ENCODE results near the gene ACOT2. TPM values are rescaled to one million over a fixed set of nuclear protein-coding genes. Genes with fewer than 3 reads are reported as not detected.
A peak's percentile ranks its signal among the peaks of the same experiment; 100 is the strongest.
"Not testable (repeated sequence)": the region's sequence is repeated elsewhere in the genome, so short reads cannot be mapped to it uniquely, and the experiment has no call there.

ACOT2 gene
- total RNA-seq (10 to 100 TPM; 32.5 to 44.5 TPM), polyA plus RNA-seq (ENCODE audit: insufficient read length in 6 of 6) (10 to 100 TPM; 24.4 to 32.3 (median 28.8) TPM)
- long read RNA-seq, donor 1, transcript ACOT2-201 (3 exons, 1,774 nt) = major isoform, 8 of 8 reads
- long read RNA-seq, donor 1, partial matches to known transcripts = 0 of 8 reads
- long read RNA-seq, donor 1, other reads (novel, unspliced or antisense) = 0 of 8 reads
- long read RNA-seq, donor 2, transcript ACOT2-201 (3 exons, 1,774 nt) = major isoform, 15 of 15 reads
- long read RNA-seq, donor 2, partial matches to known transcripts = 0 of 15 reads
- long read RNA-seq, donor 2, other reads (novel, unspliced or antisense) = 0 of 15 reads
- long read RNA-seq, donor 3, transcript ACOT2-201 (3 exons, 1,774 nt) = major isoform, 15 of 26 reads
- long read RNA-seq, donor 3, partial matches to known transcripts = 11 of 26 reads
- long read RNA-seq, donor 3, other reads (novel, unspliced or antisense) = 0 of 26 reads
- long read RNA-seq, donor 4, transcript ACOT2-201 (3 exons, 1,774 nt) = major isoform, 59 of 90 reads
- long read RNA-seq, donor 4, partial matches to known transcripts = 12 of 90 reads
- long read RNA-seq, donor 4, other reads (novel, unspliced or antisense) = 19 of 90 reads
- long read RNA-seq, donor 5, transcript ACOT2-201 (3 exons, 1,774 nt) = major isoform, 6 of 6 reads
- long read RNA-seq, donor 5, partial matches to known transcripts = 0 of 6 reads
- long read RNA-seq, donor 5, other reads (novel, unspliced or antisense) = 0 of 6 reads
- long read RNA-seq, donor 6, transcript ACOT2-201 (3 exons, 1,774 nt) = major isoform, 11 of 18 reads
- long read RNA-seq, donor 6, partial matches to known transcripts = 7 of 18 reads
- long read RNA-seq, donor 6, other reads (novel, unspliced or antisense) = 0 of 18 reads
- long read RNA-seq, donor 7, transcript ACOT2-201 (3 exons, 1,774 nt) = major isoform, 6 of 6 reads
- long read RNA-seq, donor 7, partial matches to known transcripts = 0 of 6 reads
- long read RNA-seq, donor 7, other reads (novel, unspliced or antisense) = 0 of 6 reads
- long read RNA-seq, donor 8, transcript ACOT2-201 (3 exons, 1,774 nt) = major isoform, 8 of 8 reads
- long read RNA-seq, donor 8, partial matches to known transcripts = 0 of 8 reads
- long read RNA-seq, donor 8, other reads (novel, unspliced or antisense) = 0 of 8 reads
- long read RNA-seq, donor 9 = 0 reads
- long read RNA-seq, donor 10, transcript ACOT2-201 (3 exons, 1,774 nt) = major isoform, 88 of 103 reads
- long read RNA-seq, donor 10, partial matches to known transcripts = 8 of 103 reads
- long read RNA-seq, donor 10, other reads (novel, unspliced or antisense) = 7 of 103 reads
- long read RNA-seq, donor 11 = 0 reads
- long read RNA-seq, donor 12, transcript ACOT2-201 (3 exons, 1,774 nt) = major isoform, 7 of 7 reads
- long read RNA-seq, donor 12, partial matches to known transcripts = 0 of 7 reads
- long read RNA-seq, donor 12, other reads (novel, unspliced or antisense) = 0 of 7 reads

- H3K9me3 ChIP-seq; intact Hi-C loops (cut with DNase I); H3K27me3 ChIP-seq: not testable (repeated sequence)
- DNase-seq (peak; percentile 87 to 90 (median 89)), ATAC-seq (peak; percentile 83)
- peak within 1 kb of the TSS; percentile 63 to 64 for H3K4me3 ChIP-seq
- peaks cover 4 to 41% of the 10 kb centered on the region in 2 donors for H3K4me1 ChIP-seq
- peak in 1 of 2 donors; percentile 17 for TF ChIP-seq CTCF (IDR thresholded peaks at IDR 0.05)
- peak within 1 kb of the TSS; percentile 87 to 93 for H3K27ac ChIP-seq
- H3K36me3 ChIP-seq = peaks cover 0 to 12% of the 10 kb centered on the region in 2 donors
Observed at GRCh38 chr14:73569185-73569958, at the start of gene ACOT2. TSS of gene ACOT2 (plus strand) at chr14:73569213. CDS start at chr14:73569241, 28 bp downstream.

GRCh38 chr14:73521229-73521628 is 47.8 kb upstream of the ACOT2 start:
- intact Hi-C loops (cut with DNase I) = no loop called here
- Histone ChIP-seq H3K9me3 (no peaks in the 10 kb centered on the region), H3K4me3 (no peak overlapping the region), H3K27ac (no peak overlapping the region), H3K27me3 (no peaks in the 10 kb centered on the region), H3K4me1 (peaks cover 0 to 4% of the 10 kb centered on the region in 2 donors), H3K36me3 (no peaks in the 10 kb centered on the region)
- ATAC-seq (no peak), DNase-seq (no peak)
- TF ChIP-seq CTCF (IDR thresholded peaks at IDR 0.05) = no peak

- Histone ChIP-seq H3K4me3 (no peak overlapping the region), H3K36me3 (no peaks in the 10 kb centered on the region), H3K27me3 (no peaks in the 10 kb centered on the region), H3K9me3 (no peaks in the 10 kb centered on the region), H3K27ac (no peak overlapping the region), H3K4me1 (peaks cover 0 to 4% of the 10 kb centered on the region in 2 donors)
- peak; percentile 92 for ATAC-seq
- DNase-seq = peak in 1 of 4 donors; percentile 78
- TF ChIP-seq CTCF (IDR thresholded peaks at IDR 0.05) = no peak
- intact Hi-C loops (cut with DNase I) = no loop called here
Observed at GRCh38 chr14:73524493-73524892, 44.5 kb upstream of the ACOT2 start.

Measured in left lung (tissue), 14 donors.